Ureter (tissue), 1 donor: Measurements from ENCODE around the gene HYAL1. TPM values are rescaled to one million over a fixed set of nuclear protein-coding genes. Genes with fewer than 3 reads are reported as not detected.
"Not testable (repeated sequence)": the region's sequence is repeated elsewhere in the genome, so short reads cannot be mapped to it uniquely, and the experiment has no call there.

Source experiments
- DNase-seq: peaks from one replicate; pipeline ENCODE4 v3.0.0-alpha.2; 2020; ENCODE audit warnings: low spot score
- total RNA-seq: library from RNA; stranded (reverse); gene quantifications from one replicate; pipeline ENCODE4 v1.2.4, GENCODE V29; 2023
- donor health status: DM: yes; HTN: yes; CAD: no.

Gene HYAL1
- total RNA-seq, 1 donor from 2014 or later: 9.8 TPM

DNA sequence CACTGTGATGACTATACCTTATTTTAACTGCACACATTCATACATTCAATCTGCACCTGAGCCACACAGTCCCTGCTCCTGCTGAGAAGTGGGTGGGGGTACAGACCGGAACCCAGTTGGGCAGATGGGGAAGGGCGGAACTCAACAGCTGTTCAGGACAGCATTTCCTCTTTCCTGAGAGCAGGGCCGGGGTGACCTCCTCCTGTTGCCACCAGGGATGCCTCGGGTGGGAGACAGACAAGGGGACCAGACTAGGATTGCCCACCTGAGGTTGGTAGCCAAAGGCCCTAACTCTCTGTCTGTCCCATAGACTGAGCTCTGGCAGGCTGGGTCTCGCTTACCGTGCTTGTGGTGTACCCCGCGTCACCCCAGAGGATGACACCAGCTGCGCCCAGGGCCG is 15.2 kb upstream of the HYAL1 start:
- DNase-seq: no peak

DNA sequence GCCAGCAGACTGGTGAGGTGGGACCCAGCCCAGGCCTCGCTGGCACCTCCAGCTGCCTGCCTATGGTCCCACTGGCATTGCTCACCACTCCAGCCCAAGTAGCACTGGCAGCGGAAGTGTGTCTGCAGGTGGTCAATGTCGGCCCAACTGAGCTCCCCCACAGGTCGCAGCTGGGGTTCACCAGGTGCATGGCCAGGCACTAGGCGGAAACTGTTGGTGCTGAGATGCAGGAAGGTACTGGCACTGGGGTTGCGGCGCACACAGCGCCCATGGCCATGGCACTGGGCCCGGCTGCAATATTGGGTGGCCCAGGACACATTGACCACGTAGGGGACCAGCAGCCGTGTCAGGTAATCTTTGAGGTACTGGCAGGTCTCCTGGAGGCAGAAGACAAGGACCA is 14.8 kb upstream of the HYAL1 start:
- no peak for DNase-seq

DNA sequence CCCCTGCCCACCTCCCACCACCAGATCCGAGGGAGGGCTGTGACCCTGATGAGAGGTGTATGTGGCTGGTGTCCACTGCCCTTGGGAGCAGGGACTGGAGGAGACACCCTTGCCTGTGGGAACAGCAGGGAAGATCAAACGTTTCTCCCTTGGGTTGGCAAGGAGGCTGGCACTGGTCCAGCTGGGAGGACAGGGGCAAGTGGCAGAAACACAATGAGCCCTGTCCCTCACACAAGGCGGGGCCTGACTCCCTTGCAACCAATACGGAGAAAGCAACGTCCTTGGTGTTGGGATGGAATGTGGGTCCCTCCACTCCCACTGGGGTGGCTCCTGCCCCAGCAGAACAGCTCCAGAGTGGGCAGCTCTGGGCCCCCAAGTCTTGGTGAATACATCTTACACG is 13.9 kb upstream of the HYAL1 start:
- DNase-seq: no peak

DNA sequence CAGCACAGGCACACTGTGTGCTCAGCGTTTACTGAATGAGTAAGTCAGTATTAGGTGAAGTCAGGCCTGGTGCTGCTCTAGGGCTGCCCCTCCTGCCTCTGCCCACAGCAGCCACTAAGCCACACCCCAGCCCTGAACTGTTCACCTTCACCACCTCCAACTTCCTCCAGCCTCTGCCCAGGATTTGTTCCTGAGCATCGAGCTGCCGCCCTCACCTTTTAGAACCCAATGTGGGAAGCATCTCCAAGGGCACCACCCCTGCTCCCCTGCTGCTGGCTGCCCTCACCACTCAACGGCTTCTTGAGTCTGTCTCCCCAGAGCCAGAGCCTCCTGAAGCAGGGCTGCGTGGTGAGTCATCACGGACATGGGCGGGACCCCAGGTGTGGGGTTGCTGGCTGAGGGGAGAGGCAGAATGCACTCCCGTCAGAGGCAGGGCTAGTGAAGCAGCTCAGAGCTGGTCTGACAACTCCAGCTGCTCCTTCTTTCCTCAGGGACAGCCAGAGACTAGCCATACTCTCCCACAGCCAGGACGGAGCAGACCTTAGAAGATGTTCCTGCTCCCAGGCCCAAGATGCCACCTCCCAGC is 13.4 kb upstream of the HYAL1 start:
- peak; percentile 87 for DNase-seq

DNA sequence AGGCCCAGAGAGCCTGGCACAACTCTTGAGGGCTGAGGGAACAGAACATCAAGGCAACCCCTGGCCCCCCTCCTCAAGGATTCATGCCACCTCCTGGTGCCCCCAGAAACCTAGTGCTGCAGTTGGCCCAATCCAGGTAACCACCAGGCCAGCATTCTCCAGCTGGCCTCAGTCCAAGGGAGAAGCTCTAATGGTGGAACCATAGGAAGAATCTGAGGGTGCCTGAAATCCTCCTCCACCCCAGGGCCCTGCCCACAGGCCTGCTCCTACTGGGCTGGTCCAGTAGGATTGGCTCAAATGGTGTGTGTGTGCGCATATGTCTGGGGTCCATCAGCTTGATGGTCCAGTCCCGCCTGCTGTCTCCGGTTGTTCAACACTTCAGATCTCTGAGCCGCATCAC is 11.4 kb upstream of the HYAL1 start:
- no peak for DNase-seq

DNA sequence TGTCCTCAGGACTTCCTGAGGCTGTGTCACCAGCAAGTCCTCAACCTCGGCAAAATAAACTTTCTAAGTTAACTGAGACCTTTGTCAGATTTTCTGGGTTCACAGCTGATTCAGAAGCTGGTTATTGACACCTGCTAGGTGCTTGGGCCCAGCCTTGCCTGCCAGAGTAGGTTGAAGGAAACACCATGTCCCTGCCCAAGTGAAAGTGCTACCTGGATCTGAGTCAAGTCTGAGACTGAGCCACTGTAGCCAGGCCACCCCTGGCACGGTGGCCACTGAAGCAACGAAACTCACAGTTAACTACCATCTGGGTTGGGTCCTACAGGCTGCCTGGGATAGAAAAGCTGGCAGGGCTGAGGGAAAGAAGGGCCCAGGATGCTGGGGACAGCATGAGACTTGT is 11.0 kb upstream of the HYAL1 start:
- no peak for DNase-seq

DNA sequence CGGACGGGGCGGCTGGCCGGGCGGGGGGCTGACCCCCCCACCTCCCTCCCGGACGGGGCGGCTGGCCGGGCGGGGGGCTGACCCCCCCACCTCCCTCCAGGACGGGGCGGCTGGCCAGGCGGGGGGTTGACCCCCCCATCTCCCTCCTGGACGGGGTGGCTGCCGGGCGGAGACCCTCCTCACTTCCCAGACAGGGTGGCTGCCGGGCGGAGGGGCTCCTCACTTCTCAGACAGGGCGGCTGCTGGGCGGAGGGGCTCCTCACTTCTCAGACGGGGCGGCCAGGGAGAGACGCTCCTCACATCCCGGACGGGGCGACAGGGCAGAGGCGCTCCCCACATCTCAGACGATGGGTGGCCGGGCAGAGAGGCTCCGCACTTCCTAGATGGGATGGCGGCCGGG is 8.7 kb upstream of the HYAL1 start:
- DNase-seq: not testable (repeated sequence)

DNA sequence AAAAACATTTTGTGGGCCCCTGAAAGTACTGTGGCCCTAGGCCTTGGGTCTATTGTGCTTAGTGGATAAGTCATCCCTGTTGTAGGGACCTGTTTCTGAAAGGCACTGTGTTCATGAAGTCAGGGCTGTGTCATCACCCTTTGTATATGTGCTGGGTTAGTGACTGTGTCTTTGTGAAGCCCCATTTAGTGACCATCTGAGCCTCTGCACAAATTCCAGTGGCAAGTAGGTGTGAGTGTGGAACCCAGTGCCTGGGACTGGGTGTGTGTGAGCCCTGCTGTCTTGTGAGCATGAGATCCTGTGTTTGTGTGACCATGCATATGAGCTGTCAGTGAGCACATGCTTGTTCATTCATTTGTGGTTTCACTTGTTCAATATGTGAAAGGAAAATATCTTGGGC is 1.2 kb upstream of the HYAL1 start:
- no peak for DNase-seq

DNA sequence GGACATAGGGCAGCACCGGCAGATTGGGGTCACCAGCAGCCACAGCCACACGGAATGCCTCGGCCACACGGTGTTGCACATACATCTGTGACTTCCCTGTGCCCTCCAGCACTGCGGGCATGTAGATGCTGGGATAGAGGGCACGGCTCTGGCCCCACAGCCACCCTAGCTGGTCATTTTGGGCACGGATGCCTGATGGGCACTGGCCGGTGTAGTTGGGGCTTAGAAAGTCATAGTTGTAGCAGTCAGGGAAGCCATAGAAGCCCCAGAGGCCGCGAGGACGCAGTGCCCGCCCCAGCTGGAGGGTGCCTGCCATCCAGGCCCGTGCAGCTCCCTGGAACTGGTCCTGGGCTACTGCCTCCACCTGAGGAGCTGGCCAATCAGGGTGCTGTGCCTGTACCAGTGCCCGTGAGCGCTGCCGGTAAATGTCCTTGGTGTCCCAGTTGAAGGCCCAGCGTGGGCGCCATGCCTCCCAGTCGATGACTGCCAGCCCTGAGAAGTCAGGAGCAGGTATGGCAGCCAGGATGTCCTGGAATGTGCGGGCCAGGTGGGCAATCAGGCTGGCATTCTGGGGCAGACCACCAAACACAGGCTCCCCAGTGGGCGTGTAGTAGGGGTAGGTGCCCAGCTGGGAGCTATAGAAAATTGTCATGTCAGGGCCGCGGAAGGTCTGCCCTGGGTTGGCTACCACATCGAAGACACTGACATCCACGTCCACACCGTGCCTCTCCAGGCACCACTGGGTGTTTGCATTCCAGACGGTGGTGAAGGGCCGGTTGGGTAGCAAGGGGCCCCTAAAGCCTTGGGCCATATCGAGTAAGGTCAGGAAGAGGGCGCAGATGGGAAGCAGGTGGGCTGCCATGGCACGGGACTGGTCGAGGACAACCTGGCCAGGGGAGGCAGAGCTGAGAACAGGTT is 1.0 kb downstream of the HYAL1 start:
- DNase-seq: no peak

DNA sequence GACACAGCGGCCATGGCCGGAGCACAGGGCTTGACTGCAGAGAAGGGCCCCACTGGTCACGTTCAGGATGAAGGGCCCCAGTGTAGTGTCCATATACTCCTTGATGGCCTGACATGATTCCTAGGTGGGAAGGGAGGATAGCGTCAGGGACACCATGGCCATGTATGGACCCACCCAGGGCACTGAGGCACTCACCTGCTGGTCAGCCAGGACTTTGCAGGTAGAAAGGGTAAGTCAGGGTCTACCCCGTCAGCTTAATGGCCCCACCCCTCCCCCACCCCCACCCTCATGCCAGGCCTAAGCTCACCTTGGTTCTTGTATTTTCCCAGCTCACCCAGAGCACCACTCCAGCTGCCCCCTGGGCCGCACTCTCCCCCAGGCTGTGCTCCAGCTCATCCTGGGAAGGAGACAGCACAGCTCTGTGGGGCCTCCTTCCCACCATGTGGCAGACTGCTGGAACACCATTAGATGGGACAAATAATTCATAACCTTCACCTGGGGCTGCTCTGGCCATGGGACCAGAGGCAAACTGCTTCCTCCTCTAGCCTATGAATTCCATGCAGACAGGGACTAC is 2.6 kb downstream of the HYAL1 start:
- DNase-seq: no peak

DNA sequence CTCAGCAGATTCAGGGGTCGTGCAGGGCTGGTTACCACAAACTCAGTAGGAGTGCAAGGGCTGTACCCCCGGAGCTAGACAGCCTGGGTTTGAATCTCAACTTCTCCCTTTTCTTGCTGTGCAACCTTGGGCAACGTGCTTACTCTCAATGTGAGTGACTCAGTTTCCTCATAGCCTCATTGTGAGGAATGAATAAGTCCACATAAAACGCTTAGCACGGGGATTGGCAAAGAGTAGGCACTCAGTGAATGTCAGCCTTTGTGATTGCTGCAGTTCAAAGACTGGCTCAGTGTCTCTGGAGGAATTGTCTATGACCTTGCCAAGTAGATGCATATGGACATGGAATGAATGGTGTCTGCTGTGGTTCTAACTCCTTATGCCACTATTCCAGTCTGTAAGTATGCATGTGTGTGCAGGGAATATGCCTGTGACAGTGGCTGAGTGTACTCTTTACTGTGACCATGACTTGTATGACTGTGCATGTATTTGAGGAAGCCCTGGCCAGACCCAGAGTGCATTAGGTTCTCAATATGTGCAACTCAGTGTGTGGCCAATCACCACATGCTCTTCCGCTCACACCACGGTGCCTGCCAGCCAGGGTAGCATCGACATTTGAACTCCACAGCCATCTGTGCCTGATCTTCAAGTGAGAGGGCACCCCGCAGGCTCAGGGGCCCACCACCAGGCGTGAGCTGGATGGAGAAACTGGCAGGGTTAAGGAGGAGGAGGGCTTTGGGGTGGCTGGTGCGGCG is 3.3 kb downstream of the HYAL1 start:
- no peak for DNase-seq

DNA sequence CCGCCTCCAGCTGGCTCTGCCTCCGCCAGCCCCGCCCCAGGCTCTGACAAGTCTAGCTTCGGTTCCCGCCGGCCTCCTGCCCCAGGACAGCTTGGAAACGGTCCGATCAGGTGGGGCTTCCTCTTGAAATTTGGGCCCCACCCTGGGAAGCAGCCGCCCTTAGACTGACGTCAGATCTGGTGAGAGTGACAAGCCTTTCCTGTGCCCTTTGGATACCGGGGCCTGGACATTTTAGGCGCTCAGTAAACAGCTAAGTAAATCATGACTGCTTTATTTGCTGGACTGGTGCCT is 3.8 kb downstream of the HYAL1 start:
- no peak for DNase-seq

DNA sequence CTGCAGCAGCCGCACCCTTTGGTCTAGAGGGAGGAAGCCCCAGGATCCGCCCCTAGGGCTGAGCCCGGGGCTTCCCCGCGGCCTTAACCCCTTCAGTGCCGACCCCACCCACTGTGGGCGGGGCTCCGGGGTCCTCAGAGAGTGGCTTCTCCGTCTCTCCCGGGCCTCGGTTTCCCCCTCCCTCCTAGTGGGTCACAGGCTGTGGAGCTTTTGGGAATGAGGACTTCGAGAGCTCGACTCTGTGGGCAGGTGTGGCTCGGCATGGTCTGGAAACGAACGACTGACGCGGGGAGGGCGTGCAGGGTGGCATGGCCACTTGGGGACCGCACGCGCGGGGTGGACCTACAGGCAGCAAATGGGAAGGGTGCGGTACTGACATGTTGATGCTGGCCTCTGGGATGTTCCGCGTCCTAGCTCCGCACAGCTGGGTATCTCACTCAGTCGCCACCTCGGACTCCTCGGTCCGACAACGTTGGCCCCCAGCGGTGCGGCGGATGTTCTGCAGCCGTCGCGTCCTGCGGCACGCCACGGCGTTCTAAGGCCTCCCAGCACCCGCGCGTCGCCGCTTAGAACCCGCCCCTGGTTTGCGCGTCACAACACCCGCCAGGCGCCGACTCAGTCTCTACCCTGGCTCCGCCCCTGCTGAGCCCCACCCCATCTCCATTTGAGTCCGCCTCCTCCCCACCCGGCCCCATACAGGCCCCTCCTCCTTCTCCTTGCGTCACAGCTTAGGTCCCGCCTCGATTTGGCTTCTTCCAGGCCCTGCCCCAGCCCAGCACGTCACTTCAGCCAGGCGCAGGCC is 4.3 kb downstream of the HYAL1 start, which contains the start of the genes HYAL3 and NAA80:
HYAL3 (minus strand) TSS at position 570 of the 802 bp plus-strand sequence. CDS start 3,803 bp downstream, outside the sequence.
NAA80 (minus strand) TSS at position 570 of the 802 bp plus-strand sequence. CDS start 1,942 bp downstream, outside the sequence.
- peak; percentile 100 for DNase-seq

DNA sequence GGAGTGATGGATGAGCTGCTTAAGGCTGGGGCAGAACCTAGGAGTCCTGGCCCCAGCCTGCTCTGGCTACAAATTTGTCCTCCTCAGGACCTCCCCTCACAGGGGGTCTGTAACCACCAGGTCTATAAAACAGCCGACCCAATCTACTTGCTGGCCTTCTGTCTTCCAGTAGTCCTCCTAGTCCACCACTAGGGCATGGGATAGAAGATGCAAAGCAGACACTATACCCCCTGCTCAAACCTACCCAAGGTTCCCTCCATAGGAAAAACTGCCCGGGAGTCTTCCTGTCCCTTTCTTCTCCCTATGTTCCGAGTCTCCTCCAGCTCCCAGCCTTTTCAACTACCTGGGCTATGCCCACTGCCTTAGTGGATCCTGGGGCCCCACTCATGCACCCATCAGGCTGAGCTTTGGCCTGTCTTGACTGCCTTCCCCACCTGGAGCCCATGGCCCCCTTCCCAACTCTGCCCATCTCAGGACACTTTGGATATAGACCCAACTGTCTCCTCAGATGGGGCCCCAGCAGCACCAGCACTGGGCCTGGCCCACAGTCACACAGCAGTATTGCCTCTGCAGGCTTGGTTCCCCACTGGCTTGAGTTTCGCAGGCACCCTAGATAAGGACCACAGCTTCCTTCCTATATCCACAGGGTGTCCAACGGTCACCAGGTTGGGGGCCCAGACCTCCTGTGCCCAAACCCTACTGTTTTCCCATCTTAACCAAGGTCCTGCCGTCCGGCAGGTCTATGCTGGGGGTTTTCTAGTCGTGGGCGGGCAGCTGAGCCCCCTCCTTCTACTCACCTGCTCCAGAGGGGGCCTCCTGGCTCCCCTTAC is 5.3 kb downstream of the HYAL1 start:
- DNase-seq: no peak

DNA sequence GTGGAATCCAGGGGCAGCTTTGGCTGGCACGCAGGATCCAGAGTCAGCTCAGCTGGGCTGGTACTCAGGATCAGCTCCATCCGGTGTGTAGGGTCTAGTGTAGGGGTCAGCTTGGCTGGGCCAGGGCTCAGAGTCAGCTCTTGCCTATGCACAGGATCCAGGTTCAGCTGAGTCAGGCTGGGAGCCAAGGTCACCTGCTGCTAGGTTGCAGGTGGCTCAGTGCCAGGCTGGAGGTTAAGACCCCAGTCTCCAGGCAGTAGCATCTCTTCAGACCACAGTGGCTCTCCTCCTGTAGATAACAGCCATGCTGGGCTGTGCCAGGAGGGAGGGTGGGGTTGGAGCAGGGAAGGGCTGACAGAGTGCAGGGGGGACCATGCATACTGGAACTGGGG is 6.0 kb downstream of the HYAL1 start:
- no peak for DNase-seq

DNA sequence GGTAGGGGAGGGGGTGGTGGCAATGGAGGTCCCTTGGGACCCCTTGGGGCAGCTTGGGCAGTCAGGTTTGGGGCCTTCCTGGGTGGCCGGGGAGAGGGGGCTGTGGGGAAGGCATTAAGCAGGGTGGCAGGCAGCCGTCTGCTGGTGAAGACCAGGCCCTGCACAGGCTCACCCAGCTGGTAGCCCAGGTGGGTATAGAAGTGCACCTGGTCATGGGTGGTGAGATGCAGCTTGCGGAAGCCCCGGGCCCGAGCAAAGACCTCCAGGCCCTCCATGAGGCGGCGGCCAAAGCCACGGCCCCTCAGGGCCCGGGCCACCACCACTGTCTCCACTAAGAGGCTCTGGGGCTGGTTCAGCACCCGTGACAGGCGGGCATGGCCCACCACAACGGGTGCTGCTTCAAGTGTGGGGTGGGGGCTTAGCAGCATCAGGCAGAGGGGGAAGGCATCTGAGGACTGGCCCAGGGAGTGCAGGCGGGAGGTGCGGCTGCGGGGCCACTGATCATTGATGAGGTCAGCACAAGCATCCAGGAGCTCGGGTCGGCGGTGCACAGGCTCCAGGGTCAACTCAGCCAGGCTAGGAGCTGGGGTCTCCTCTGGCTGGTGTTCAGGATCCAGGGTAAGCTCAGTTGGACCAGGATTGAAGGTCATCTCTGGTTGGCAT is 6.5 kb downstream of the HYAL1 start:
- no peak for DNase-seq

DNA sequence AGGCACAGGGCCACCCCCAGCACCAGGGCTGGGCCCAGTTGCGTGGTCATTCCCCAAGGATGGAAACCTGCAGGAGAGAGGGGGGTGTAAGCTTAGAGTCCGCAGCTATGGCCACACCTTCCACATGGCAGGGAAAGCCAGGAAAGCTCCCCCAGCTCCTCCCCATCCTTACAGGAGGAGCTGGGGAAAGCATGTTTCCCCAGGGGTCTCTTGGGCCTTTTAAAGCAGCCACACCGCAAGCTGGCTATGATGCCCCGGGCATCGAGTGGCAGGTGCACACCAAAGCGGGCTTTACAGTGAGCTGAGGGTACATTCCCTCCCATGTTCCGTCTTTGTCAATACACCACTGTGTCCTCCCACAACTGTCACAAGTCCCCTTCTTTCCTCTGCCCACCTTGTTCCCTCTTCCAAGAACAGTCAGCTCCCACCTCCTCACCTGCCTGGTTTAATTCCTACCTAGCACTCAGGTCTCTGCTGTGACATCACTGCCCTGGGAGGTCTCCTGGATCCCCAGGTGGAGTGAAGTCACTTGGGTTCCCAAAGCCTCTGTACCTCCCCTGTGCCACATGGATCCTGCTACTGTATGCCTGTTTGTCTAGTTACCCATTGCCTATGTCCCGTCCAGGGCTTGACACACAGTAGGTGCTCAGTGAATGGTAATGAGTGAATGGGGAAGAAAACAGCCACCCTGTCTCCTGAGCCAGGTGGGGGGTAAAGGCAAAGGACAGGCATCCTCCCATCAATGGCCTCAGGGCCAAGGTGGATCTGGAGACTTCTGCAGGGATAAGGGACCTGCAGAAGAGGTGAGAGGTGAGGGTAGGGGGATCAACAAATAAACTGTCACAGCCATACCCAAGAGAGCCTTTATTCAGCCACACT is 7.6 kb downstream of the HYAL1 start:
- no peak for DNase-seq

DNA sequence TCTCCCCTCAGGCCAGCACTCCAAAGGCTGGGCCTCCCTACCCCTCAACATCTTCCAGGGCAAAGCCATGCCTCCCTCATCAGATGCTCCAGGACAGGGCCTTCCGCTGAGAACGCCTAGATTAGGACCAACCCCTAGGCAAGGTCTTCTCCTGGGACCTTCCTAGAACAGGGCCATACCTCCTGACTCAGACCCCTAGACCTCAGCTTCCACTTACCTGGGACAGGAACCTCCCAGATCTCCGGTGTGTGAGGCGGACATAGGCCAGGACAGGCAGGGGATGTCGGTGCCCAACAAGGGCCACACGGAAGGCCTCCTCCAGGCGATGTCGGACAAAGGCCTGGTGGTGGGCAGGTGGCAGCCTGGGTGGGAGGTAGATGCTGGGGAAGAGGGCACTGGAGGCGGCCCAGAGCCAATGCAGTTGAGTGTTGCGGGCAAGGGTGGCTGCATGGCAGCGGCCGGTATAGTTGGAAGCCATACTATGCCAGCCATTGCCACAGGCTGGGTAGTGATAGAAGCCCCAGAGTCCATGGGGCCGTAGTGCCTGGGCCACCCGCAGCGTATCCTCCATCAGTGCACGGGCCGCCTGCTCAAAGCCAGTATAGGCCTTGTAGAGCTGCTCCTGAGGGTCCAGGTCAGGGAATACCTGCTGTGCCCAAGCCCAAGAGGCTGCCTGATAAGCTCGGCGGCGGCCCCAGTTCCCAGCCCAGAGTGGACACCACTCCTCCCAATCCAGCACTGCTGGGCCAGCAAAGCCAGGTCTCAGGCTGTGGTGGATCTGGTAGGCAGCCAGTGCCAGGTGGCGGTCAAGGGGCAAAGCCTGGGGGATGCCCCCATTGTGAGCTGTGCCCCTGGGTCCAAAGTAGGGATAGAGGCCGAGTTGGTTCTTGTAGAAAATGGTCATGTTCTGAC is 8.6 kb downstream of the HYAL1 start:
- no peak for DNase-seq
